Measurements from ENCODE around the gene LRRC4C. TPM values are rescaled to one million over a fixed set of nuclear protein-coding genes. Genes with fewer than 3 reads are reported as not detected.

The LRRC4C gene
- total and polyA plus RNA-seq, 5 donors = 1.0 to 2.7 (median 2.0) TPM

- H3K9me3 ChIP-seq (ENCODE audit: control insufficient read depth, low read length) = no peaks in the 10 kb centered on the region
- intact Hi-C loops (cut with DNase I) = no loop called here
- H3K4me3 ChIP-seq (ENCODE audit: low read length) = no peak overlapping the region
- WGBS = 89% methylated on average over 3 of the region's 3 CpGs
- ATAC-seq = no peak
- DNase-seq = no peak
- no peak overlapping the region for H3K27ac ChIP-seq (ENCODE audit: low read length)
- no peaks in the 10 kb centered on the region for H3K27me3 ChIP-seq (ENCODE audit: control insufficient read depth, insufficient read depth)
- H3K4me1 ChIP-seq (ENCODE audit: control insufficient read depth, insufficient read depth, low read length) = peaks cover 2% of the 10 kb centered on the region
These were observed 69.8 kb downstream of the LRRC4C start for GRCh38 chr11:41389623-41390130.

DNA sequence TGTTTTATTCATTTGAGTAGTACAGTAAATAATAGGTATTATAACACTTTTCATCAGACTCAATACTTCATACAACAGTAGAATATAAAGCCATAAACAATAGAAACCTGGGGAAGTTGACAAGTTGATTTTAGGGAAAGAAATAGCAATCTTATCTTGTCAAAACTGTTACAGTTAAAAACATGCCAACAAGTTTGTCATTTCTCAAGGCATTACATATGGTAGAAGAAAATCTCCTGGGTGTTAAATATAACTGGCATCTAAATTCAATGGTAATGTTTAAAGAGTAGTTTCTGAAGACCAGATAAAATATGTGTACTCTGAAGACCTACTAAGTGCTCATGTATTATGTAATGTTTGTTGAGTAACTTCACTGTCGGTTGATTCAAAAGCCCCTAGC is 75.1 kb downstream of the LRRC4C start:
- Histone ChIP-seq H3K27me3 (ENCODE audit: control insufficient read depth, insufficient read depth) (no peaks in the 10 kb centered on the region), H3K27ac (ENCODE audit: low read length) (no peak overlapping the region), H3K4me3 (ENCODE audit: low read length) (no peak overlapping the region), H3K4me1 (ENCODE audit: control insufficient read depth, insufficient read depth, low read length) (no peaks in the 10 kb centered on the region), H3K9me3 (ENCODE audit: control insufficient read depth, low read length) (no peaks in the 10 kb centered on the region)
- DNase-seq (no peak), ATAC-seq (no peak)
- intact Hi-C loops (cut with DNase I) = no loop called here
- 91% methylated on average over 1 of the region's 1 CpG for WGBS

- Histone ChIP-seq H3K27ac (ENCODE audit: low read length) (no peak overlapping the region), H3K27me3 (ENCODE audit: control insufficient read depth, insufficient read depth) (no peaks in the 10 kb centered on the region), H3K9me3 (ENCODE audit: control insufficient read depth, low read length) (no peaks in the 10 kb centered on the region), H3K4me3 (ENCODE audit: low read length) (no peak overlapping the region), H3K4me1 (ENCODE audit: control insufficient read depth, insufficient read depth, low read length) (no peaks in the 10 kb centered on the region)
- intact Hi-C loops (cut with DNase I) = no loop called here
- 92% methylated on average over 3 of the region's 3 CpGs for WGBS
- ATAC-seq (no peak), DNase-seq (no peak)
These were observed 75.7 kb downstream of the LRRC4C start for GRCh38 chr11:41383768-41384167.

DNA sequence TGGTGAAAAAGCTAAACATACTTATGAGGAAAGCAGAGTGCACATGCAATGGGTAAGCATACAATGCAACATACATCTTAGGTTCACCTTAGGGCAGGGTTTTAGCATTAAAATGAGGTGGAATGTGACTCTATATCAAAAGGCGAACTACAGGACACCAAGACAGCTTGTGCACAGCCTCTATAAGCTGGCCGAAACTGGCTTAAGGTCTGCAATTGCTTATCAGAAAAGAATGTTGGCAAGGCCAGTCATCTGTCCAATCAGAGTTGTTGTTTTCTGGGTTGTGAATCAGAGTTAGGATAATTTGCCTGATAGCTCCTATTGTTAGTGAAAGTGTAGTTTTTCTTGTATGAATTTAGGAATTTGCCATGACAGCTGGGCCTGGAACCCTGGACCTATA is 76.5 kb downstream of the LRRC4C start:
- Histone ChIP-seq H3K27me3 (ENCODE audit: control insufficient read depth, insufficient read depth) (no peaks in the 10 kb centered on the region), H3K27ac (ENCODE audit: low read length) (no peak overlapping the region), H3K9me3 (ENCODE audit: control insufficient read depth, low read length) (no peaks in the 10 kb centered on the region), H3K4me3 (ENCODE audit: low read length) (no peak overlapping the region), H3K4me1 (ENCODE audit: control insufficient read depth, insufficient read depth, low read length) (no peaks in the 10 kb centered on the region)
- WGBS = 56% methylated on average over 2 of the region's 2 CpGs
- intact Hi-C loops (cut with DNase I) = no loop called here
- ATAC-seq = no peak
- DNase-seq = no peak

GRCh38 chr11:41379084-41379483 is 80.4 kb downstream of the LRRC4C start:
- Histone ChIP-seq H3K27ac (ENCODE audit: low read length) (no peak overlapping the region), H3K4me3 (ENCODE audit: low read length) (no peak overlapping the region), H3K27me3 (ENCODE audit: control insufficient read depth, insufficient read depth) (no peaks in the 10 kb centered on the region), H3K9me3 (ENCODE audit: control insufficient read depth, low read length) (no peaks in the 10 kb centered on the region), H3K4me1 (ENCODE audit: control insufficient read depth, insufficient read depth, low read length) (no peaks in the 10 kb centered on the region)
- DNase-seq (no peak), ATAC-seq (no peak)
- intact Hi-C loops (cut with DNase I) = no loop called here

DNA sequence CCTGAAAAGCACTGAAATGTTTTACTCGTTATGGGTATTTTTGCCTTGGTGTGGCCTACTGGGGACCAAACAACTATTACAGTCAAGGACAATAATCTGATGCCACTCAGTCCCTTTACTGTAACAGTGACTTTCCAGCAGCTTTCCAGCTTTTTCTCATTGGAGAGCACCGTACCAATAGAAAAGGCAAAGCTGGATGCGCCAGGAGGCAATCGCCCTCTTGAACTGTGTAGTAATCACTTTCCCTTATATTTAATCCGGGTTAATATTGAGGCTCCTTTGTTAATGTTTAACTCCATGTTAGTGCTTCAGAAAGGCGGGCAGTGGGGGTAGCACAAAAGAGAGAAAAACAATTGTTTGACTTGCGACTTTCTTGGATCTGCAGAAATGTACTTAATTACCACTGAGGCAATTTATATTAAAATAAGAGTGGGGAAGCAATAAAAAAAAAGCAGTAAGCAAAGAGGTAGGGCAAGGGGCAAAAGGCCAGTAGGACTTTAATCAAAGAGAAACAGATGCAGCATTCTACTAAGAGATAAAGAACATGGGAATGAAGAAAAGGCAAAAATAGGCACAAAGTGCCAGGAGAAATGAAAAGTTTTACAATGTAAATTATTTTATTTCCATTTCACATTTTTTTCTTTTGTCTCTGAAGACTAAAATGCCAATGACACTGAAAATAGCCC is 81.6 kb downstream of the LRRC4C start:
- H3K9me3 ChIP-seq (ENCODE audit: control insufficient read depth, low read length) = no peaks in the 10 kb centered on the region
- ATAC-seq (no peak), DNase-seq (no peak)
- no peaks in the 10 kb centered on the region for H3K4me1 ChIP-seq (ENCODE audit: control insufficient read depth, insufficient read depth, low read length)
- 80% methylated on average over 7 of the region's 7 CpGs for WGBS
- intact Hi-C loops (cut with DNase I) = no loop called here
- H3K4me3 ChIP-seq (ENCODE audit: low read length) = no peak overlapping the region
- H3K27me3 ChIP-seq (ENCODE audit: control insufficient read depth, insufficient read depth) = no peaks in the 10 kb centered on the region
- no peak overlapping the region for H3K27ac ChIP-seq (ENCODE audit: low read length)

DNA sequence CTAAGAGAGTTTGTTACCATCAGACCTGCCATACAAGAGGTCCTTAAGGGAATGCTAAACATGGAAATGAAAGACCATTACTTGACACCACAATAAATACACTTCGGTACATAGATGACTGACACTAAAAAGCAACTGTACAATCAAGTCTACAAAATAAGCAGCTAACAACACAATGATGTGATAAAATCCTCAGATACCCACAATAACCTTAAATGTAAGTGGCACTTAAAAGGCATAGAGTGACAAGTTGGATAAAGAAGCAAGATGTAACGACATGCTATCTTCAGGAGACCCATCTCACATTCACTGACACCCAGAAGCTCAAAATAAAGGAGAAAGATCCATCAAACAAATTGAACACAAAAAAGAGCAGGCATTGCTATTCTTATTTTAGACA is 107.6 kb downstream of the LRRC4C start:
- H3K4me1 ChIP-seq (ENCODE audit: control insufficient read depth, insufficient read depth, low read length) = no peaks in the 10 kb centered on the region
- WGBS = 52% methylated on average over 2 of the region's 2 CpGs
- no peaks in the 10 kb centered on the region for H3K27me3 ChIP-seq (ENCODE audit: control insufficient read depth, insufficient read depth)
- intact Hi-C loops (cut with DNase I) = no loop called here
- H3K27ac ChIP-seq (ENCODE audit: low read length) = no peak overlapping the region
- H3K4me3 ChIP-seq (ENCODE audit: low read length) = no peak overlapping the region
- DNase-seq (no peak), ATAC-seq (no peak)
- H3K9me3 ChIP-seq (ENCODE audit: control insufficient read depth, low read length) = no peaks in the 10 kb centered on the region

- no peaks in the 10 kb centered on the region for H3K9me3 ChIP-seq (ENCODE audit: control insufficient read depth, low read length)
- intact Hi-C loops (cut with DNase I) = no loop called here
- ATAC-seq (no peak), DNase-seq (no peak)
- H3K27ac ChIP-seq (ENCODE audit: low read length) = no peak overlapping the region
- H3K27me3 ChIP-seq (ENCODE audit: control insufficient read depth, insufficient read depth) = no peaks in the 10 kb centered on the region
- WGBS = 84% methylated on average over 2 of the region's 2 CpGs
- no peak overlapping the region for H3K4me3 ChIP-seq (ENCODE audit: low read length)
- H3K4me1 ChIP-seq (ENCODE audit: control insufficient read depth, insufficient read depth, low read length) = no peaks in the 10 kb centered on the region
These were observed 113.4 kb downstream of the LRRC4C start for GRCh38 chr11:41346042-41346441.

DNA sequence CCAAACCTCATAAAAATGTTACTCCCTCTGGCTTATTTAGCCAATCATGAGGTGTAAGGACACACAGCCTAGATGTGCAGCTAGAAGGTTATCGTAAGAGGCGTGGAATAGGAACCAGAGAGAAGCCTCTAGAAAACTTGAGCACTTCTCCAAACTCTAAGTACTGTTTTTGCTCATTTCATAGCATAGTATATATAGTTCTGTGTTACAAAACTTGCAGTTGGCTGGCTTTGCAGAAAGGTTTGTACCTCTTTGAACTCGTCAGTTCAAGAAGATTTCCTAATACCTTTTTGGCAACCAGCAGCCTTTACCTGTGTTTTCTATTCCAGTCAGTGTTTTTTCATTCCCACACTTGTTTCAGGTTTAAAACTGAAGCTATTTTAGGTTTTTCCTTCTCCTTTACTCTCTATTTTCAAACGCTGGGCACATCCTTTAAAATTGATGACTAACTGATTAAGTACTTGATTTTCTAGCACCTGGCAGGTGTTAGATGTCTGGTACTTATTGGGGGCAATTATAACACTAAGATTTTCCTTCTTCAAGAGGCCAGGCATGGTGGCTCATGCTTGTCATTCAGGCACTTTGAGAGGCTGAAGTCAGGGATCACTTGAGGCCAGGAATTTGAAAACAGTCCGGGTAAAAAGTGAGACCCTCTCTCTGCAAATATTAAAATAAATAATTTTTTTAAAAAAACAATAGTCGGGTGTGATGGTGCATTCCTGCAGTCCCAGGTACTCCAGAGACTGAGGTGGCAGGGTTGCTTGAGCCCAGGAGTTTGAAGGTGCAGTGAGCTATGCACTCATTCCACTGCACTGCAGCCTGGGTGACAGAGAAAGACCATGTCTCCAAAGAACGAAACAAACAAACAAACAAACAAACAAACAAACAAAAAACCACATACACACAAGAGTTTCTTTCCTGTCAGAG is 125.2 kb downstream of the LRRC4C start:
- Histone ChIP-seq H3K4me3 (ENCODE audit: low read length) (no peak overlapping the region), H3K27me3 (ENCODE audit: control insufficient read depth, insufficient read depth) (no peaks in the 10 kb centered on the region), H3K9me3 (ENCODE audit: control insufficient read depth, low read length) (no peaks in the 10 kb centered on the region), H3K4me1 (ENCODE audit: control insufficient read depth, insufficient read depth, low read length) (no peaks in the 10 kb centered on the region), H3K27ac (ENCODE audit: low read length) (no peak overlapping the region)
- ATAC-seq (no peak), DNase-seq (no peak)
- intact Hi-C loops (cut with DNase I) = no loop called here
- WGBS = 68% methylated on average over 7 of the region's 7 CpGs

GRCh38 chr11:41333357-41333756 is 126.1 kb downstream of the LRRC4C start:
- intact Hi-C loops (cut with DNase I) = no loop called here
- DNase-seq (no peak), ATAC-seq (no peak)
- Histone ChIP-seq H3K4me1 (ENCODE audit: control insufficient read depth, insufficient read depth, low read length) (no peaks in the 10 kb centered on the region), H3K9me3 (ENCODE audit: control insufficient read depth, low read length) (no peaks in the 10 kb centered on the region), H3K27ac (ENCODE audit: low read length) (no peak overlapping the region), H3K27me3 (ENCODE audit: control insufficient read depth, insufficient read depth) (no peaks in the 10 kb centered on the region), H3K4me3 (ENCODE audit: low read length) (no peak overlapping the region)
- WGBS = 84% methylated on average over 1 of the region's 1 CpG

GRCh38 chr11:41328324-41328723 is 131.1 kb downstream of the LRRC4C start:
- Histone ChIP-seq H3K27me3 (ENCODE audit: control insufficient read depth, insufficient read depth) (no peaks in the 10 kb centered on the region), H3K9me3 (ENCODE audit: control insufficient read depth, low read length) (no peaks in the 10 kb centered on the region), H3K27ac (ENCODE audit: low read length) (no peak overlapping the region), H3K4me1 (ENCODE audit: control insufficient read depth, insufficient read depth, low read length) (no peaks in the 10 kb centered on the region), H3K4me3 (ENCODE audit: low read length) (no peak overlapping the region)
- intact Hi-C loops (cut with DNase I) = no loop called here
- no peak for ATAC-seq
- 85% methylated on average over 4 of the region's 4 CpGs for whole genome bisulfite sequencing
- no peak for DNase-seq

Data from right cardiac atrium (tissue), 5 donors.